ENCODE measurements around the gene RPP14. TPM values are rescaled to one million over a fixed set of nuclear protein-coding genes. Genes with fewer than 3 reads are reported as not detected.
"Not testable (repeated sequence)": the region's sequence is repeated elsewhere in the genome, so short reads cannot be mapped to it uniquely, and the experiment has no call there.

The RPP14 gene
- total RNA-seq, 2 experiments from 2014 or later, result 12.9 to 16.9 TPM

GRCh38 chr3:58273362-58273761 lies 32.7 kb upstream of the RPP14 start:
- not testable (repeated sequence) for H3K4me1 Mint-ChIP-seq; ATAC-seq; H3K9me3 Mint-ChIP-seq (ENCODE audit: low read depth); H3K27ac Mint-ChIP-seq; H3K4me3 Mint-ChIP-seq; H3K27me3 Mint-ChIP-seq; DNase-seq
- H3K36me3 Mint-ChIP-seq, result peaks cover 13% of the 10 kb centered on the region
- CTCF ChIA-PET, result interaction anchor here (0.9 to 2.1 kb wide), 2 partner anchors 32 to 96 kb away, joined by 4 to 5 read pairs; partner anchors contain the start of genes HTD2 and RPP14

GRCh38 chr3:58274027-58274614 lies 31.9 kb upstream of the RPP14 start:
- H3K4me1 Mint-ChIP-seq, result peaks cover 8% of the 10 kb centered on the region
- no peak for DNase-seq
- H3K27ac Mint-ChIP-seq, result no peak overlapping the region
- ATAC-seq, result no peak
- no peaks in the 10 kb centered on the region for H3K9me3 Mint-ChIP-seq (ENCODE audit: low read depth)
- peaks cover 13% of the 10 kb centered on the region for H3K36me3 Mint-ChIP-seq
- H3K27me3 Mint-ChIP-seq, result no peaks in the 10 kb centered on the region
- no peak overlapping the region for H3K4me3 Mint-ChIP-seq
- CTCF ChIA-PET, result no interaction called here

DNA sequence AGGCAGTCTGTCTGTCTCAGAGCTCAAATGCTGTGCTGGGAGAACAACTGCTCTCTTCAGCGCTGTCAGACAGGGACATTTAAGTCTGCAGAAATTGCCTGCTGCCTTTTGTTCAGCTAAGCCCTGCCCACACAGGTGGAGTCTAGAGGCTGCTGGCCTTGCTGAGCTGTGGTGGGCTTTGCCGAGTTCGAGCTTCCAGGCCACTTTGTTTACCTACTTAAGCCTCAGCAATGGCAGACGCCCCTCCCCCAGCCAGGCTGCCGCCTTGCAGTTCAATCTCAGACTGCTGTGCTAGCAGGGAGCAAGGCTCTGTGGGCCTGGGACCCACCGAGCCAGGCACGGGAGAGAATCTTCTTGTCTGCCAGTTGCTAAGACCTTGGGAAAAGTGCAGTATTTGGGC lies 25.0 kb upstream of the RPP14 start:
- Mint-ChIP-seq H3K27me3 (no peaks in the 10 kb centered on the region), H3K4me3 (no peak overlapping the region), H3K4me1 (no peaks in the 10 kb centered on the region), H3K36me3 (peaks cover 2% of the 10 kb centered on the region), H3K27ac (no peak overlapping the region), H3K9me3 (ENCODE audit: low read depth) (no peaks in the 10 kb centered on the region)
- no peak for DNase-seq
- ATAC-seq, result no peak
- CTCF ChIA-PET, result no interaction called here

DNA sequence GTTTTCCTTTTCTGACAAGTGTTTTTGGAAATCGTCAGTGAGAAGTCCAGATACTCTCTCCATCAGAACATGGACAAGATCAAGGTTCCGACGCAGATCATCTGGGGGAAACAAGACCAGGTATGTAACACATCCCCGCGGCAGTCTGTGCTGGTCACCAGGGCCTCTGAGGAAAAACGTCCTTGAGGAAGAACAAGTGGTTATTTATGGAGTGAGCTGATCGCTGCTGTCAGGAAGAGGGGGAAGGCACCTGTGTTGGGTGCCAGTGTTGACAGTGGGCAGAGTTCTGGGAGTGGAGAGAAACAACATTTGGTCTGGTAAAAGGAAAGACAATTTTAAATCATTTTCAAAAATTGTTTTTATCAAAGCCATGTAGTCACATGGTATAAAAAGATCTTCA lies 20.7 kb upstream of the RPP14 start:
- H3K36me3 Mint-ChIP-seq, result peaks cover 2% of the 10 kb centered on the region
- CTCF ChIA-PET, result no interaction called here

DNA sequence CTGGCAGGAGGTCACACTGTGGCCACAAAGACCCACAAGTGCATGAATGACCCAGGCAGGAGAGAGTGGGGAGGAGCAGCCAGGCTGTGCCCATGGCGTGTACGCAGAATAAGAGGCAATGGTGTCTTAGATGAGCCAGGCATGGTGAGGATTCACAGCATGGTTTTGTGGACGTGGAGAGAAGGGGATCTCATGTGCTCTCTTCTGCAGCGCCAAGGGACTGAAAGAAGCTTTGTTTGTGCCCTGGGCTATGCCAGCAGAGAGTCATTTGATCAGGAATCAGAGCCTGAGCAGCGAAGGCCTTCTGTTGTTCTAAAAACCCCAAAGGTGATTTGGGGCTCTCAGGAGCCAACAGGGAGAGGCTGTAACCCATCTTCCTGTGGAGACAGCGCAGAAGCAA lies 18.7 kb upstream of the RPP14 start:
- ATAC-seq (no peak), DNase-seq (no peak)
- Mint-ChIP-seq H3K4me3 (no peak overlapping the region), H3K27ac (no peak overlapping the region), H3K4me1 (no peaks in the 10 kb centered on the region), H3K36me3 (peaks cover 2% of the 10 kb centered on the region), H3K9me3 (ENCODE audit: low read depth) (no peaks in the 10 kb centered on the region), H3K27me3 (no peaks in the 10 kb centered on the region)
- CTCF ChIA-PET, result no interaction called here

More for the DNA sequence above, 20.7 kb upstream of the RPP14 start:
- no peaks in the 10 kb centered on the region for H3K9me3 Mint-ChIP-seq (ENCODE audit: low read depth)
- ATAC-seq (no peak), DNase-seq (no peak)
- no peaks in the 10 kb centered on the region for H3K27me3 Mint-ChIP-seq
- no peaks in the 10 kb centered on the region for H3K4me1 Mint-ChIP-seq
- no peak overlapping the region for H3K4me3 Mint-ChIP-seq
- no peak overlapping the region for H3K27ac Mint-ChIP-seq

DNA sequence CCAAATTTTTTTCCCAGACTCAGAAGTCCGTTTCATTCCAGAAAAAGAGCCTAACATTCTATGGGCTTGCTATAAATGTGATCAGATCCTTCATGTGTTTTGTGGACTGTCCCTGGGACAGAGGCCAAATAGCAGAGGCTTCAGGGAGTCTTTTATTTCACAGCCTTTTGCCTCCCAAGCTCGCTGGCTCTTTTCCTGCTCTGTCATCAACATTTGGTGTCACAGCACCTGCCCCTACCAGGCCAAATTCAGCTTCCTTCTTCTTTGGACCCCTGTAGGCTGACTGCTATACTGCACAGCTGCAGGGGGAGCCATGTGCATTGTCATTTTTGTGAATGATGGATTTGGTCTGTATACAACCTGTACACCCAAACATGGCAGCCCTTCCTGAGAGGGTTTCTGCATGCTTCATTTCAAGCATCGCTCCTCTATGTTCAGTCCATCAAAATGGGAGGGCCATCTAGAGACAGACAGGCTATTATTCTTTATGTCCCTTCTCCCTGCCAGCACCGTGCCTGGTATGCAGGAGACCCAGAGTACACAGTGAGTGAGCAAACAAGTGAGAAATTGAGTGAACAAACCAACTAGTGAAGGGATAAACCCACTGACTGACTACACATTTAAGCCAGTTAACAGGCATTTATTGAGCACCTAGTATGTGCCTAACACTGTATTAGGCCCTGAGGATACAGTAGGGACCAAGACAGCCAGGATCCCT lies 17.9 kb upstream of the RPP14 start:
- ATAC-seq, result no peak
- DNase-seq, result peak; percentile 39
- CTCF ChIA-PET, result no interaction called here
- H3K4me1 Mint-ChIP-seq, result no peaks in the 10 kb centered on the region
- H3K4me3 Mint-ChIP-seq, result no peak overlapping the region
- H3K27ac Mint-ChIP-seq, result no peak overlapping the region
- H3K36me3 Mint-ChIP-seq, result peaks cover 2% of the 10 kb centered on the region
- no peaks in the 10 kb centered on the region for H3K27me3 Mint-ChIP-seq
- H3K9me3 Mint-ChIP-seq (ENCODE audit: low read depth), result no peaks in the 10 kb centered on the region

- H3K27me3 Mint-ChIP-seq; CTCF ChIA-PET; H3K4me3 Mint-ChIP-seq; H3K9me3 Mint-ChIP-seq (ENCODE audit: low read depth); DNase-seq; H3K36me3 Mint-ChIP-seq; H3K27ac Mint-ChIP-seq; ATAC-seq; H3K4me1 Mint-ChIP-seq: not testable (repeated sequence)
These were observed 17.0 kb upstream of the RPP14 start for GRCh38 chr3:58288964-58289613.

- DNase-seq; H3K27me3 Mint-ChIP-seq; H3K36me3 Mint-ChIP-seq; H3K9me3 Mint-ChIP-seq (ENCODE audit: low read depth); ATAC-seq; CTCF ChIA-PET; H3K27ac Mint-ChIP-seq; H3K4me1 Mint-ChIP-seq; H3K4me3 Mint-ChIP-seq: not testable (repeated sequence)
These were observed 15.6 kb upstream of the RPP14 start for GRCh38 chr3:58290446-58290845.

DNA sequence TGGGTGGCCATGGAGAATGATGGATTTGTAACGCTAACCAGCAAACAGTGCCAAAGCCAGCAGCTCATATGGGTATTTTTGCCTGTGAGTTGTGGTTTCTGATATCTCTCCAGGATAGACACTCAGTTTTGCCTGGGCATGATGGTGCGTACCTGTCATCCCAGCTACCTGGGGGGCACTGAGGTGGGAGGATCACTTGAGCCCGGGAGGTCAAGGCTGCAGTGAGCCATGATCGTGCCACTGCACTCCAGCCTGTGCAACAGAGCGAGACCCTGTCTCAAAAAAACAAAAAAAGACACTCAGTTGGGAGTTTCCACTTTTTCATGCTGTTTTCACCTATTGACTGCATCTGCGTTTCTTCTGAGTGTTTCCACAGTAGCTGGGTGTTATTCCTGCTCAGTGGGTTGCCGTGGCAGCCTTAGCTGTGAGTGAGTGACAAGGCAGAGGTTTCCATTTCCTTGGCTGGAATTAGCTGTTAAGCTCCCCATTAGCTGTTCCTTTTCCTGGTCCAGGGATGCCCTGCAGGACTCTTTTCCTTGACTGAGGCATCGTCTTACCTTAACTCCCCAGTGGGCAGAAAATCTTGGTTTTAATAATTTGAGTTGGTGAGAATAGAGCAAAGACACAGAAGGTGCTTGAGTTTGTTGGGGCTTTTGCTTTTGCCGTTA lies 14.2 kb upstream of the RPP14 start:
- Mint-ChIP-seq H3K4me3 (no peak overlapping the region), H3K36me3 (peaks cover 3% of the 10 kb centered on the region), H3K4me1 (no peaks in the 10 kb centered on the region), H3K27ac (no peak overlapping the region), H3K9me3 (ENCODE audit: low read depth) (no peaks in the 10 kb centered on the region), H3K27me3 (no peaks in the 10 kb centered on the region)
- DNase-seq (peak; percentile 19), ATAC-seq (no peak)
- CTCF ChIA-PET, result interaction anchor here (1.4 to 2.0 kb wide), 2 partner anchors 15 to 73 kb away, joined by 5 read pairs; partner anchors contain the start of genes HTD2 and RPP14

DNA sequence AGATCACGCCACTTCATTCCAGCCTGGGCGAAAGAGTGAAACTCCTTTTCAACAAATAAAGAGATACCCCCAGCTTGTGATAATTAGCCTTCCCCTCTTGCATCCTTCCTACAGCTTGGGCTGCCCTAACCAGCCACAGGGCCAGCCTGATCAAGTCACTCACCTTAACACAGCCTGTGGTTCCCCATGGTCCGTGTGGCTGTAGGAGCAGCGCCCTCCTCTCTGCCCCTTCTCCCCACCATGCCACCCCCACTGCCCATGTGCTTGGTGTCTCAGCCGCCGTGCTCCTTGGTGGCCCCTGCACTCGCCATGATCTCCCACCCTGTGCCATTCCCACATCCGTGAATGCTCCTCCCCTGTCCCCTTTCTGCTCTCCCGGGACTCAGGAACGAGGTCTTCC lies 13.2 kb upstream of the RPP14 start:
- Mint-ChIP-seq H3K4me3 (no peak overlapping the region), H3K27me3 (no peaks in the 10 kb centered on the region), H3K9me3 (ENCODE audit: low read depth) (no peaks in the 10 kb centered on the region), H3K27ac (no peak overlapping the region), H3K4me1 (no peaks in the 10 kb centered on the region), H3K36me3 (peaks cover 3% of the 10 kb centered on the region)
- CTCF ChIA-PET, result interaction anchor here (0.6 to 2.0 kb wide), 3 partner anchors 13 to 77 kb away, joined by 3 to 5 read pairs (median 3); partner anchors contain the start of genes HTD2 and RPP14
- no peak for DNase-seq
- no peak for ATAC-seq

GRCh38 chr3:58293516-58293915 lies 12.5 kb upstream of the RPP14 start:
- ATAC-seq (no peak), DNase-seq (peak; percentile 28)
- no peaks in the 10 kb centered on the region for H3K9me3 Mint-ChIP-seq (ENCODE audit: low read depth)
- H3K4me1 Mint-ChIP-seq, result no peaks in the 10 kb centered on the region
- peaks cover 3% of the 10 kb centered on the region for H3K36me3 Mint-ChIP-seq
- CTCF ChIA-PET, result interaction anchor here (1.5 to 2.0 kb wide), 2 partner anchors 13 to 75 kb away, joined by 3 to 5 read pairs; partner anchors contain the start of genes HTD2 and RPP14
- no peaks in the 10 kb centered on the region for H3K27me3 Mint-ChIP-seq
- H3K27ac Mint-ChIP-seq, result no peak overlapping the region
- no peak overlapping the region for H3K4me3 Mint-ChIP-seq

DNA sequence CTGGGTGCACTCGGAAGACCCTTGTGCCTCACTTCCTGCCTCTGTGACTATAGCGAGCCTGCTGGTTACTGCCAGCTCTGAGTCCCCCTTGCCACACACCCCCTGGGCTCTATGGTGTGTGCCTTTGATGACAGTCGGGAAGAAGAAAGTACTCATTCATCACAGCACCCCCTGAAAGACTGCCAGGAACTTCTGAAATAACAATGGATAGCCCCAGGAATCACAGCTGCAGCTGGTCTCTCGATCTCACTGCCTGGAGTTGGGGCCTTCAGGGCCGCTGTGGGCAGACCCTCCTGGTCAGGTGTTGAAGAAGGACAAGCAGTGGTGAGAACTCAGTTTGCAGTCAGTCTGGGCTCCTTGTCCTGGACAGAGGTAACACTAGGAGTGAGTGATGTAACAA lies 9.8 kb upstream of the RPP14 start:
- Mint-ChIP-seq H3K27me3 (peaks cover 10% of the 10 kb centered on the region), H3K4me1 (no peaks in the 10 kb centered on the region), H3K4me3 (no peak overlapping the region), H3K27ac (no peak overlapping the region), H3K36me3 (peaks cover 1% of the 10 kb centered on the region), H3K9me3 (ENCODE audit: low read depth) (no peaks in the 10 kb centered on the region)
- ATAC-seq (no peak), DNase-seq (no peak)
- CTCF ChIA-PET, result no interaction called here

DNA sequence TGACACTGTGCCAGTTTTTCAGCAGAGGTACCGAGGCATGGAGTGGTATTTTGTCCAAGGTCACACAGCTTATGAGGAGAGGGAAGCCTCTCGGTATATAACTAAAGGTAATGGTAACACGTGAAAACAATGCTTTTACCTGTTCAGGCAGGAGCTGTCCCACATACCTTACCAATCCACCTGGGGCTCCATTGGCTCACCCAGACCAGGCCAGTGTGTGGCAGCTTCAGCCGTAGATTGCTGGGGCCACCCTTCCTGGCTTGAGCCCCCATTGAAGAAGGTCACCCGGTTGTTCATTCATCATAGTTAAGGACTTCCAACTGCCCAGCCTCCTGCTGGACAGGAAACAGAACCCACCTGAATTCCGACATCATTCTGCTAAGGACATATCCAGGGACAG lies 9.2 kb upstream of the RPP14 start:
- H3K4me3 Mint-ChIP-seq, result no peak overlapping the region
- no peaks in the 10 kb centered on the region for H3K9me3 Mint-ChIP-seq (ENCODE audit: low read depth)
- CTCF ChIA-PET, result interaction anchor here (2.1 kb wide), 1 partner anchor 10 kb away, joined by 4 read pairs; the partner anchor contains the start of gene HTD2
- DNase-seq (no peak), ATAC-seq (no peak)
- no peak overlapping the region for H3K27ac Mint-ChIP-seq
- H3K27me3 Mint-ChIP-seq, result peaks cover 15% of the 10 kb centered on the region
- no peaks in the 10 kb centered on the region for H3K4me1 Mint-ChIP-seq
- H3K36me3 Mint-ChIP-seq, result peaks cover 1% of the 10 kb centered on the region

Measured in activated CD8-positive, alpha-beta memory T cell treated with anti-CD3 and anti-CD28 coated beads, Interleukin-2, amount 10 ng/mL, durations not matched to agents 7 days and 5 days (primary cell).